ENCODE results near the gene KHDRBS1. TPM values are rescaled to one million over a fixed set of nuclear protein-coding genes. Genes with fewer than 3 reads are reported as not detected.
A peak's percentile ranks its signal among the peaks of the same experiment; 100 is the strongest.

Gene KHDRBS1, protein sequence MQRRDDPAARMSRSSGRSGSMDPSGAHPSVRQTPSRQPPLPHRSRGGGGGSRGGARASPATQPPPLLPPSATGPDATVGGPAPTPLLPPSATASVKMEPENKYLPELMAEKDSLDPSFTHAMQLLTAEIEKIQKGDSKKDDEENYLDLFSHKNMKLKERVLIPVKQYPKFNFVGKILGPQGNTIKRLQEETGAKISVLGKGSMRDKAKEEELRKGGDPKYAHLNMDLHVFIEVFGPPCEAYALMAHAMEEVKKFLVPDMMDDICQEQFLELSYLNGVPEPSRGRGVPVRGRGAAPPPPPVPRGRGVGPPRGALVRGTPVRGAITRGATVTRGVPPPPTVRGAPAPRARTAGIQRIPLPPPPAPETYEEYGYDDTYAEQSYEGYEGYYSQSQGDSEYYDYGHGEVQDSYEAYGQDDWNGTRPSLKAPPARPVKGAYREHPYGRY
- 267 and 273 TPM in 2 replicates for total RNA-seq (2021)
- long read RNA-seq, transcript KHDRBS1-202 (9 exons, 2,757 nt): major isoform, 16 of 49 reads
- long read RNA-seq, partial matches to known transcripts: 31 of 49 reads
- long read RNA-seq, other reads (novel, unspliced or antisense): 2 of 49 reads

DNA sequence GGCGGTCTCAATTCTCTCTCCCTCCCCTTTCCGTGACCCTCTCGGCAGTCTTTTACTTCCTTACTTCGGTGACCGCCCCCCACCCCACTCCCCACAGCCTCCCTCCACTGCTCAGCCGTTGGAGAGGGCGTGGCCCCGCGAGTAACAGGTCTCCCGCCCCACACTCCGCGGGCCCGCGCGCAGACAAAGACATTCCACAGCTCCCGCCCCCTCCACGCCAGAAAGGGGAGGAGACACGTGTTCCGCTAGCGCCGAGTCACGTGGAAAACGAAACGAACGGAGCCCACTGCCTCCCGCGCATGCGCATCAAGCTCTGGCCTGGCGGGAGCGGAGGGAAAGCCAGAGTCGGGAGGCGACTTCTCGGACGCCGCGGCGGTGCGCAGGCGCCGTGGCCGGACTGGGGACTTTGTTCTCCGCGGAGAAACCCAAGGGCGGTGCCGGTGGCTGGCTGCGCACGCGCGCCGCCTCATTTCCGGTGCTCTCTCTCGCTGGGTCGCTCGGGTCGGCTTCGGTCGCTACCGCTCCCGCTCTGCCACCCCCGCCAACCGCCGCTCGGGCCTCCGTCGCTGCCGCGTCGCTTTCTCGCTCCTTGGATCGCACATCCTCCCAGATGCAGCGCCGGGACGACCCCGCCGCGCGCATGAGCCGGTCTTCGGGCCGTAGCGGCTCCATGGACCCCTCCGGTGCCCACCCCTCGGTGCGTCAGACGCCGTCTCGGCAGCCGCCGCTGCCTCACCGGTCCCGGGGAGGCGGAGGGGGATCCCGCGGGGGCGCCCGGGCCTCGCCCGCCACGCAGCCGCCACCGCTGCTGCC lies at the start of gene KHDRBS1:
Gene KHDRBS1, plus strand, starts transcription at position 483 of the 813 bp plus-strand sequence. Its CDS starts 128 bp downstream, at position 611.
- TF ChIP-seq, protein P1, sequence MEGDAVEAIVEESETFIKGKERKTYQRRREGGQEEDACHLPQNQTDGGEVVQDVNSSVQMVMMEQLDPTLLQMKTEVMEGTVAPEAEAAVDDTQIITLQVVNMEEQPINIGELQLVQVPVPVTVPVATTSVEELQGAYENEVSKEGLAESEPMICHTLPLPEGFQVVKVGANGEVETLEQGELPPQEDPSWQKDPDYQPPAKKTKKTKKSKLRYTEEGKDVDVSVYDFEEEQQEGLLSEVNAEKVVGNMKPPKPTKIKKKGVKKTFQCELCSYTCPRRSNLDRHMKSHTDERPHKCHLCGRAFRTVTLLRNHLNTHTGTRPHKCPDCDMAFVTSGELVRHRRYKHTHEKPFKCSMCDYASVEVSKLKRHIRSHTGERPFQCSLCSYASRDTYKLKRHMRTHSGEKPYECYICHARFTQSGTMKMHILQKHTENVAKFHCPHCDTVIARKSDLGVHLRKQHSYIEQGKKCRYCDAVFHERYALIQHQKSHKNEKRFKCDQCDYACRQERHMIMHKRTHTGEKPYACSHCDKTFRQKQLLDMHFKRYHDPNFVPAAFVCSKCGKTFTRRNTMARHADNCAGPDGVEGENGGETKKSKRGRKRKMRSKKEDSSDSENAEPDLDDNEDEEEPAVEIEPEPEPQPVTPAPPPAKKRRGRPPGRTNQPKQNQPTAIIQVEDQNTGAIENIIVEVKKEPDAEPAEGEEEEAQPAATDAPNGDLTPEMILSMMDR (conservative IDR thresholded peaks at IDR 0.05): no peak; the same call in 2 of the 3 replicates
- Histone ChIP-seq H3K14ac (ENCODE audit: insufficient read depth, low read length) (peak within 1 kb of the TSS; percentile 94), H3K4me2 (ENCODE audit: insufficient read depth, insufficient read length, low read length) (peak within 1 kb of the TSS; percentile 93), H2AK5ac (ENCODE audit: insufficient read length, low read length) (no peak within 1 kb of the TSS), H3K9me3 (ENCODE audit: control insufficient read depth, low read depth, low read length) (no peaks in the 10 kb centered on the region), H2AFZ (ENCODE audit: low read length) (no peak within 1 kb of the TSS), H3K79me1 (ENCODE audit: insufficient read depth, low read depth, low read length, poor library complexity, severe bottlenecking) (no peaks in the 10 kb centered on the region), H4K8ac (replicated peaks; ENCODE audit: insufficient read length, low read depth, low read length) (no peak within 1 kb of the TSS), H3K18ac (ENCODE audit: insufficient read length, low read depth, low read length) (peak within 1 kb of the TSS; percentile 83), H3K23ac (ENCODE audit: insufficient read length, low read depth, low read length) (no peak within 1 kb of the TSS), H3K56ac (ENCODE audit: insufficient read length, low read depth, low read length) (no peak within 1 kb of the TSS), H3K23me2 (ENCODE audit: insufficient read length, low read depth, low read length, poor library complexity, severe bottlenecking) (peaks cover 7% of the 10 kb centered on the region), H3K9ac (ENCODE audit: extremely low read depth, insufficient read length, low read length) (peak within 1 kb of the TSS; percentile 83), H2BK12ac (ENCODE audit: insufficient read length, low read depth, low read length) (no peak within 1 kb of the TSS), H3T11ph (ENCODE audit: low read length) (no peak within 1 kb of the TSS), H3K27ac (ENCODE audit: insufficient read length, low read depth, low read length) (no peak within 1 kb of the TSS), H3K79me2 (ENCODE audit: insufficient read depth, low read length) (peaks cover 38% of the 10 kb centered on the region), H3K4ac (ENCODE audit: low read depth, low read length) (no peak within 1 kb of the TSS), H2BK120ac (ENCODE audit: low read depth, low read length, poor library complexity, severe bottlenecking) (no peak within 1 kb of the TSS), H4K5ac (ENCODE audit: insufficient read length, low read depth, low read length) (no peak within 1 kb of the TSS), H2BK5ac (ENCODE audit: insufficient read length, low read length) (no peak within 1 kb of the TSS), H3K4me1 (ENCODE audit: insufficient read depth, low read length) (no peaks in the 10 kb centered on the region), H4K91ac (ENCODE audit: insufficient read length, low read depth, low read length) (no peak within 1 kb of the TSS), H4K20me1 (ENCODE audit: control insufficient read depth, insufficient read depth, insufficient read length) (no peaks in the 10 kb centered on the region), H3K27me3 (ENCODE audit: insufficient read depth, low read length) (no peaks in the 10 kb centered on the region), H2BK20ac (ENCODE audit: low read depth, low read length, poor library complexity, severe bottlenecking) (no peak within 1 kb of the TSS), H2BK15ac (ENCODE audit: low read depth, low read length) (no peak within 1 kb of the TSS)
- Mint-ChIP-seq H3K4me3 (peak within 1 kb of the TSS; percentile 98 to 99), H3K9me3 (no peaks in the 10 kb centered on the region; a peak in 1 of 5 replicates), H3K4me1 (peaks cover 23 to 25% of the 10 kb centered on the region in 2 experiments), H3K36me3 (ENCODE audit: insufficient read depth in 1 of 3, low read depth in 3 of 3) (peaks cover 12 to 26% (median 15%) of the 10 kb centered on the region in 3 experiments), H3K27ac (peak within 1 kb of the TSS; percentile 98 to 99 (median 98)), H3K27me3 (ENCODE audit: low read depth) (no peaks in the 10 kb centered on the region)
- peak; percentile 97 for DNase-seq
- WGBS (ENCODE audit: extremely low coverage, insufficient read length, low lambda C conversion rate): no CpG with 5 or more reads among the region's 101 CpGs

Measured in H9 (cell line).